DND-41 (cell line): ENCODE results near the gene ARSA.

ENCODE experiments used
- CTCF ChIP-seq: IDR thresholded peaks from 2 replicates; pipeline ENCODE4 v1.5.1; 2012; ENCODE audit warnings: borderline replicate concordance, low read length, moderate library complexity, mild to moderate bottlenecking; ENCODE audit not compliant: poor library complexity, severe bottlenecking; ENCODE audit errors: extremely low read depth
- EZH2 ChIP-seq: IDR thresholded peaks from 3 replicates; pipeline ENCODE4 v1.6.1; 2012; ENCODE audit warnings: borderline replicate concordance, low read depth, mild to moderate bottlenecking, moderate library complexity, low read length, inconsistent platforms; ENCODE audit not compliant: severe bottlenecking

GRCh38 chr22:50665212-50665611 lies 37.3 kb upstream of the ARSA start:
- TF ChIP-seq CTCF = no peak
- TF ChIP-seq EZH2 = no peak
